Loucy (cell line): Measurements from ENCODE around the gene SPRR1A.

ENCODE experiments used
- EZH2phosphoT487 ChIP-seq: fragments of 200-600 bp; IDR thresholded peaks from 2 replicates; pipeline ENCODE4 v1.6.1; 2018; ENCODE audit warnings: antibody characterized with exemption, mild to moderate bottlenecking, moderate library complexity, borderline replicate concordance
- TF ChIP-seq, protein P1 (sequence below): fragments of 200-600 bp; sonication (generic); conservative IDR thresholded peaks from 2 replicates; pipeline ENCODE4 v1.5.1; 2014; ENCODE audit warnings: mild to moderate bottlenecking, antibody characterized with exemption, low read length

DNA sequence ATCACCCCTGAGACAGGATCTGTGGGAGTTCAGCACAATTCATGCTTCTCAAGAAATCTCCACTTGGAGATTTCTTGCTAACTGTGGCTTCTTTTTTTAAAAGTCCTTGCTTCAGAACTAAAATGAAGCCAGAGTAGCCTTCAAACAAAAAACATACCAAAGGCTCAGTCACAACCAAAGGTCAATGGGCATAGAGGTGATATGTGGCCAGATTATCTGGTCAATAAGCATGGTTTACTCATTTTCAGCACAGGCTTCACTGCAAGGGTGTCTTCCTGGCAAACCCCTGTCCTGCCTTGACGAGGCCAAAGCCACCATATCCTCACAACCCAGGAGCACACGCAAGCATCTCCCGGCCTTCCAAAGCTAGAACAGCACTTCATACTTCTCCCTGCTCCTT lies 24.6 kb upstream of the SPRR1A start:
- TF ChIP-seq, protein P1, sequence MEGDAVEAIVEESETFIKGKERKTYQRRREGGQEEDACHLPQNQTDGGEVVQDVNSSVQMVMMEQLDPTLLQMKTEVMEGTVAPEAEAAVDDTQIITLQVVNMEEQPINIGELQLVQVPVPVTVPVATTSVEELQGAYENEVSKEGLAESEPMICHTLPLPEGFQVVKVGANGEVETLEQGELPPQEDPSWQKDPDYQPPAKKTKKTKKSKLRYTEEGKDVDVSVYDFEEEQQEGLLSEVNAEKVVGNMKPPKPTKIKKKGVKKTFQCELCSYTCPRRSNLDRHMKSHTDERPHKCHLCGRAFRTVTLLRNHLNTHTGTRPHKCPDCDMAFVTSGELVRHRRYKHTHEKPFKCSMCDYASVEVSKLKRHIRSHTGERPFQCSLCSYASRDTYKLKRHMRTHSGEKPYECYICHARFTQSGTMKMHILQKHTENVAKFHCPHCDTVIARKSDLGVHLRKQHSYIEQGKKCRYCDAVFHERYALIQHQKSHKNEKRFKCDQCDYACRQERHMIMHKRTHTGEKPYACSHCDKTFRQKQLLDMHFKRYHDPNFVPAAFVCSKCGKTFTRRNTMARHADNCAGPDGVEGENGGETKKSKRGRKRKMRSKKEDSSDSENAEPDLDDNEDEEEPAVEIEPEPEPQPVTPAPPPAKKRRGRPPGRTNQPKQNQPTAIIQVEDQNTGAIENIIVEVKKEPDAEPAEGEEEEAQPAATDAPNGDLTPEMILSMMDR, result no peak
- no peak for TF ChIP-seq EZH2phosphoT487
